A673 (cell line): Measurements from ENCODE around the gene AKAP17A. TPM values are rescaled to one million over a fixed set of nuclear protein-coding genes. Genes with fewer than 3 reads are reported as not detected.

Experiments
- BruUV-seq: library from RNA; stranded (reverse); fragments of 400-500 nt; replicated peaks from 2 replicates; lab custom pipeline; 2021; lab: Mats Ljungman, UMichigan
- CTCF ChIA-PET: fragments of 300-600 bp; sonication (Branson Sonifier 250); formaldehyde crosslinking; loops from one replicate; lab custom pipeline; 2022; ENCODE audit warnings: antibody characterized with exemption; lab: Charles Lee
- POLR2A ChIA-PET: fragments of 300-600 bp; sonication (Branson Sonifier 250); formaldehyde crosslinking; loops from one replicate; lab custom pipeline; 2022; ENCODE audit warnings: antibody characterized with exemption; ENCODE audit not compliant: low non-redundant PET; lab: Charles Lee
- DNase-seq: peaks from one replicate; pipeline ENCODE4 v3.0.0-alpha.2; 2015; ENCODE audit warnings: low spot score
- H3K27ac ChIP-seq: fragments of 200-600 bp; sonication (generic); 2 replicates; pipeline ENCODE4 v1.5.1; 2016; ENCODE audit warnings: mixed run types, low read depth, mild to moderate bottlenecking, mixed read lengths, antibody characterized with exemption, low read length; ENCODE audit not compliant: poor library complexity, severe bottlenecking
- H3K27me3 ChIP-seq: fragments of 200-600 bp; sonication (generic); replicated peaks from 2 replicates; pipeline ENCODE4 v1.6.1; 2017; ENCODE audit warnings: mixed run types, low read depth, mild to moderate bottlenecking, mixed read lengths, antibody characterized with exemption, low read length; ENCODE audit not compliant: insufficient read depth, poor library complexity
- H3K36me3 ChIP-seq: fragments of 200-600 bp; sonication (generic); 2 replicates; pipeline ENCODE4 v1.6.1; 2016; ENCODE audit warnings: mixed run types, mild to moderate bottlenecking, mixed read lengths, antibody characterized with exemption, low read length; ENCODE audit not compliant: insufficient read depth, poor library complexity, severe bottlenecking
- H3K4me1 ChIP-seq: fragments of 200-600 bp; sonication (generic); 2 replicates; pipeline ENCODE4 v1.6.1; 2017; ENCODE audit warnings: mixed run types, mild to moderate bottlenecking, mixed read lengths, antibody characterized with exemption, low read length; ENCODE audit not compliant: insufficient read depth, poor library complexity, severe bottlenecking
- H3K4me3 ChIP-seq: fragments of 200-600 bp; sonication (generic); 2 replicates; pipeline ENCODE4 v1.5.1; 2016; ENCODE audit warnings: low read depth, mixed run types, mild to moderate bottlenecking, mixed read lengths, low read length; ENCODE audit not compliant: poor library complexity, severe bottlenecking
- H3K9me3 ChIP-seq: fragments of 200-600 bp; sonication (generic); 2 replicates; pipeline ENCODE4 v1.6.1; 2016; ENCODE audit warnings: mixed run types, low read depth, mild to moderate bottlenecking, mixed read lengths, antibody characterized with exemption, low read length; ENCODE audit not compliant: poor library complexity, severe bottlenecking
- EZH2 ChIP-seq: fragments of 200-600 bp; sonication (generic); IDR thresholded peaks from 2 replicates; pipeline ENCODE4 v1.6.1; 2017; ENCODE audit warnings: borderline replicate concordance, low read depth, mild to moderate bottlenecking, mixed read lengths, antibody characterized with exemption, low read length; ENCODE audit not compliant: poor library complexity, severe bottlenecking
- intact Hi-C: fragments of 100-400 bp; cut with micrococcal nuclease; formaldehyde crosslinking; loops from one replicate; pipeline ENCODE4 v1.10.0; 2022; ENCODE audit not compliant: unreplicated experiment
- total RNA-seq: library from RNA; stranded (reverse); gene quantifications from 2 replicates; pipeline ENCODE4 v1.2.3, GENCODE V29; 2021
- TF ChIP-seq, protein P1 (sequence below): fragments of 300-800, 200-600 bp; sonication (generic); conservative IDR thresholded peaks from 2 replicates; pipeline ENCODE4 v1.5.1; 2017; ENCODE audit warnings: low read depth, mild to moderate bottlenecking, antibody characterized with exemption, low read length, moderate library complexity, mixed read lengths

AKAP17A gene
- total RNA-seq, 1 experiment from 2014 or later = 39.7 TPM

DNA sequence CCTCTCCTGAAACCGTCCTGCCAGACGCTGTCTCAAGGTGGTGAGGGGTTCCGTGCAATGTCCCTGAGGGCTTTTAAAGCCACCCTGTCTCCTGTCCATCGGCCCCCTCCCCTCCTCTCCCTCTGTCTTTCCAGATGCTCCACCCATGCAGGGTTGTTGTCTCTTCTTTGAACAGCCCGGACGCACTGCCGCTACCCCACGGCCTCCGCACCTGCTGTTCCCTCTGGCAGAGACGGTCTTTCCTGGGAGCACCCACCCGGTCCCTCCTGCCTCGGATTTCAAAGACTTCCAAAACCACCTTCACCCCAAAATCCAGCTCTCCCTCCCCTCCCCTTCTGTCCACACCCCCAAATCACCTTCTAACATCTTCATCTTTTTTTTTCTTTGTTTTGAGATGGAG is 19.3 kb downstream of the AKAP17A start:
- no peak for DNase-seq
- no peaks in the 10 kb centered on the region for H3K9me3 ChIP-seq
- H3K4me1 ChIP-seq = no peaks in the 10 kb centered on the region
- H3K27me3 ChIP-seq = no peaks in the 10 kb centered on the region
- H3K4me3 ChIP-seq = no peak overlapping the region
- intact Hi-C loops = no loop called here
- TF ChIP-seq, protein P1, sequence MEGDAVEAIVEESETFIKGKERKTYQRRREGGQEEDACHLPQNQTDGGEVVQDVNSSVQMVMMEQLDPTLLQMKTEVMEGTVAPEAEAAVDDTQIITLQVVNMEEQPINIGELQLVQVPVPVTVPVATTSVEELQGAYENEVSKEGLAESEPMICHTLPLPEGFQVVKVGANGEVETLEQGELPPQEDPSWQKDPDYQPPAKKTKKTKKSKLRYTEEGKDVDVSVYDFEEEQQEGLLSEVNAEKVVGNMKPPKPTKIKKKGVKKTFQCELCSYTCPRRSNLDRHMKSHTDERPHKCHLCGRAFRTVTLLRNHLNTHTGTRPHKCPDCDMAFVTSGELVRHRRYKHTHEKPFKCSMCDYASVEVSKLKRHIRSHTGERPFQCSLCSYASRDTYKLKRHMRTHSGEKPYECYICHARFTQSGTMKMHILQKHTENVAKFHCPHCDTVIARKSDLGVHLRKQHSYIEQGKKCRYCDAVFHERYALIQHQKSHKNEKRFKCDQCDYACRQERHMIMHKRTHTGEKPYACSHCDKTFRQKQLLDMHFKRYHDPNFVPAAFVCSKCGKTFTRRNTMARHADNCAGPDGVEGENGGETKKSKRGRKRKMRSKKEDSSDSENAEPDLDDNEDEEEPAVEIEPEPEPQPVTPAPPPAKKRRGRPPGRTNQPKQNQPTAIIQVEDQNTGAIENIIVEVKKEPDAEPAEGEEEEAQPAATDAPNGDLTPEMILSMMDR = no peak
- no peak for TF ChIP-seq EZH2
- CTCF ChIA-PET = no interaction called here
- POLR2A ChIA-PET = no interaction called here
- BruUV-seq = no TSS peak
- no peaks in the 10 kb centered on the region for H3K36me3 ChIP-seq
- no peak overlapping the region for H3K27ac ChIP-seq

- CTCF ChIA-PET = no interaction called here
Observed at GRCh38 chrX:1612641-1613286, 21.4 kb downstream of the AKAP17A start.

DNA sequence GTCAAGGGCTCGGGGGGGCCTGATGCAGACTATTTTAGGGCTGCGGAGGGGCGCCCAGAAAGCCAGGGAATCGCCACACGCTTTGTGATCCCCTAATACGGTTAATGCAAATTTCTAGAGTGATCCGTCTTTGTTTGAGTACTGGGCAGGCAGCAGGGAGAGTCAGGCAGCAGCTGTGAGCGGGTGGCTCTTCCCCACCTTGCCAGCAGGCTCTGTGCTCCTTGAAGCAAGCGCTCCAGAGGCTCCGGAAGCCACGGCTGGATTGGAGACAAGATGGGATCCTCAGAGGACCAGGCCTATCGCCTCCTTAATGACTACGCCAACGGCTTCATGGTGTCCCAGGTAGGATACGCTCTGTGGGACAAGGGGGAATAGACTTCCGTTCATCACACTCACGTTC is 23.5 kb downstream of the AKAP17A start, which contains the start of gene ASMT:
TSS of gene ASMT (plus strand) at position 133 of the 400 bp plus-strand sequence. CDS start at position 274, 141 bp downstream.
- no TSS peak for BruUV-seq
- DNase-seq = no peak
- no peaks in the 10 kb centered on the region for H3K36me3 ChIP-seq
- H3K4me1 ChIP-seq = no peaks in the 10 kb centered on the region
- ChIA-PET CTCF (no interaction called here), POLR2A (no interaction called here)
- H3K27me3 ChIP-seq = no peaks in the 10 kb centered on the region
- no peak within 1 kb of the TSS for H3K4me3 ChIP-seq
- H3K27ac ChIP-seq = no peak within 1 kb of the TSS
- TF ChIP-seq, protein P1 = no peak
- no peak for TF ChIP-seq EZH2
- intact Hi-C loops = no loop called here
- H3K9me3 ChIP-seq = no peaks in the 10 kb centered on the region

More at GRCh38 chrX:1612641-1613286, 21.4 kb downstream of the AKAP17A start:
- TF ChIP-seq EZH2 = no peak
- TF ChIP-seq, protein P1 = no peak
- no peaks in the 10 kb centered on the region for H3K9me3 ChIP-seq
- POLR2A ChIA-PET = no interaction called here
- H3K27me3 ChIP-seq = no peaks in the 10 kb centered on the region
- no TSS peak for BruUV-seq
- no peaks in the 10 kb centered on the region for H3K36me3 ChIP-seq
- intact Hi-C loops = no loop called here
- no peak for DNase-seq
- H3K4me1 ChIP-seq = no peaks in the 10 kb centered on the region
- H3K27ac ChIP-seq = no peak overlapping the region
- H3K4me3 ChIP-seq = no peak overlapping the region
